Ovary (tissue), 9 donors: ENCODE data around the gene THRB. TPM values are rescaled to one million over a fixed set of nuclear protein-coding genes. Genes with fewer than 3 reads are reported as not detected.

Experiments
- DNase-seq, 5 donors: peaks; one replicate each; pipeline ENCODE4 v3.0.0-alpha.2; 2019 to 2020
- H3K27ac ChIP-seq, 2 donors: fragments of 200-600 bp; one replicate each; pipeline versions ENCODE4 v1.5.1 to v1.8.0; 2019 to 2022
- H3K27me3 ChIP-seq: fragments of 200-600 bp; one replicate; pipeline ENCODE4 v1.8.0; 2022
- H3K36me3 ChIP-seq: fragments of 200-600 bp; sonication (generic); one replicate; pipeline ENCODE4 v1.5.1; 2019
- H3K4me1 ChIP-seq: one replicate; pipeline ENCODE4 v1.8.1; 2013; ENCODE audit warnings: mild to moderate bottlenecking, moderate library complexity; ENCODE audit not compliant: insufficient read depth
- H3K4me3 ChIP-seq: fragments of 200-600 bp; sonication (generic); one replicate; pipeline ENCODE4 v1.5.1; 2017
- H3K9me3 ChIP-seq, 2 donors: fragments of 200-600 bp in 1 of 2; sonication (generic) in 1 of 2; one replicate each; pipeline versions ENCODE4 v1.5.1 to v1.8.1; 2013 to 2019; ENCODE audit warnings: mild to moderate bottlenecking in 1 of 2, moderate library complexity in 1 of 2
- EP300 ChIP-seq: sonication (generic); formaldehyde crosslinking; IDR thresholded peaks from one replicate; pipeline ENCODE4 v1.6.1; 2017; ENCODE audit warnings: antibody characterized with exemption
- POLR2A ChIP-seq: fragments of 450-650 bp; IDR thresholded peaks from one replicate; pipeline ENCODE4 v1.6.1; 2017; ENCODE audit warnings: antibody characterized with exemption, mild to moderate bottlenecking, moderate library complexity
- WGBS, 3 donors: extraction: QIAGEN DNeasy Blood & Tissue Kit in 1 of 3; methylation state at CpG; one replicate each; pipeline versions ENCODE4 v1.1.5 to v1.1.7; 2013 to 2017; 5-methylcytosine and 5-hydroxymethylcytosine counted together
- intact Hi-C, 4 donors: fragments of 100-400 bp; cut with DNase I; formaldehyde crosslinking; loops; one replicate each; pipeline versions ENCODE4 v1.11.0 to v1.15.1; 2022 to 2023
- polyA plus RNA-seq, 2 donors: library from polyadenylated mRNA; stranded (reverse); fragments of 200-250 nt in 1 of 2; fragments of 350-450 nt in 1 of 2; fragmentation: Illumina TruSeq in 1 of 2; extraction: RNeasy Lipid Tissue Mini Kit (QIAGEN cat#74804) in 1 of 2; gene quantifications; one replicate each; pipeline ENCODE4 v1.2.3, GENCODE V29; 2013 to 2014
- total RNA-seq, 7 donors: library from RNA; depleted of rRNA in 2 of 7; stranded (reverse); fragments of >200 nt in 2 of 7; fragmentation: NEBNext Ultra II Directional in 3 of 7; extraction: Animal tissue kit (Norgen Biotek cat#: 25700) in 3 of 7; gene quantifications; one replicate each; pipeline versions ENCODE4 v1.1.0 to v1.2.4, GENCODE V29; 2016 to 2023
- TF ChIP-seq, protein P1 (sequence below), 3 donors: fragments of 450-650 bp in 2 of 3; fragments of 200-600 bp in 1 of 3; IDR thresholded peaks; one replicate each; pipeline versions ENCODE4 v1.5.1 to v1.8.0; 2016 to 2022; ENCODE audit warnings: antibody characterized with exemption in 3 of 3, mild to moderate bottlenecking in 1 of 3
- donor health status: DM: no; HTN: no; CAD: no; lungs with moderate emphysema.
- donor health status: DM: no; HTN: no; CAD: no.
- donor health status: Bipolar disorder and iron deficiency.
- donor health status: DM: yes; HTN: yes; CAD: no.
- donor health status: DM: no; HTN: no; CAD: no.
- donor health status: DM: yes; HTN: yes; CAD: no.

Gene THRB
- total and polyA plus RNA-seq, 9 donors: 0.91 to 6.5 (median 3.2) TPM

- no peak for DNase-seq
- H3K9me3 ChIP-seq: no peaks in the 10 kb centered on the region
- intact Hi-C loops: no loop called here
- 58 to 61% (median 59%) methylated on average over 3 of the region's 3 CpGs for WGBS, 3 donors
- H3K4me3 ChIP-seq: no peak overlapping the region
- TF ChIP-seq, protein P1, sequence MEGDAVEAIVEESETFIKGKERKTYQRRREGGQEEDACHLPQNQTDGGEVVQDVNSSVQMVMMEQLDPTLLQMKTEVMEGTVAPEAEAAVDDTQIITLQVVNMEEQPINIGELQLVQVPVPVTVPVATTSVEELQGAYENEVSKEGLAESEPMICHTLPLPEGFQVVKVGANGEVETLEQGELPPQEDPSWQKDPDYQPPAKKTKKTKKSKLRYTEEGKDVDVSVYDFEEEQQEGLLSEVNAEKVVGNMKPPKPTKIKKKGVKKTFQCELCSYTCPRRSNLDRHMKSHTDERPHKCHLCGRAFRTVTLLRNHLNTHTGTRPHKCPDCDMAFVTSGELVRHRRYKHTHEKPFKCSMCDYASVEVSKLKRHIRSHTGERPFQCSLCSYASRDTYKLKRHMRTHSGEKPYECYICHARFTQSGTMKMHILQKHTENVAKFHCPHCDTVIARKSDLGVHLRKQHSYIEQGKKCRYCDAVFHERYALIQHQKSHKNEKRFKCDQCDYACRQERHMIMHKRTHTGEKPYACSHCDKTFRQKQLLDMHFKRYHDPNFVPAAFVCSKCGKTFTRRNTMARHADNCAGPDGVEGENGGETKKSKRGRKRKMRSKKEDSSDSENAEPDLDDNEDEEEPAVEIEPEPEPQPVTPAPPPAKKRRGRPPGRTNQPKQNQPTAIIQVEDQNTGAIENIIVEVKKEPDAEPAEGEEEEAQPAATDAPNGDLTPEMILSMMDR (IDR thresholded peaks at IDR 0.05): no peak
- no peak for TF ChIP-seq POLR2A
- TF ChIP-seq EP300: no peak
- H3K27ac ChIP-seq: no peak overlapping the region
- no peaks in the 10 kb centered on the region for H3K36me3 ChIP-seq
- H3K4me1 ChIP-seq: no peaks in the 10 kb centered on the region
- H3K27me3 ChIP-seq: no peaks in the 10 kb centered on the region
Observed at GRCh38 chr3:24407980-24408680, 86.5 kb downstream of the THRB start.

DNA sequence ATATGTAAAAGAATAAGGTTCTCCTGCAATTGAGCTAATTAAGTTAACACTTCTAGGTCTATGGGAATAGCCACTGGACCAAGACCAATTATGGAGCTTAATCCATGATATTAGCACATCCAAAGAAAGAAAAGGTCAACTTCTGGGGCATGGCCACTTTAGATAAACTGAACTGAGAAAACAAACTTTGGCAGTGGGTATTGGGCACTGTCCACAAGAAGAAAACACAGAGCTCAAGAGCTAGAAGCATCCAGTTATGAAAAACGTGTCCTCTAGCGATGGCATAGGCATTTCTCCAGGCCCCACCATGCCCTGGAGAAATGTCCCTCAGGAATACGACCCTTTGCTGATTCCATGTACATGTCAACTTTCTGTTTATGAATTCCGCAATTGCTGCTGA lies 87.8 kb downstream of the THRB start:
- DNase-seq: no peak

GRCh38 chr3:24405057-24405456 lies 89.6 kb downstream of the THRB start:
- Histone ChIP-seq H3K4me1 (peaks cover 2% of the 10 kb centered on the region), H3K36me3 (no peaks in the 10 kb centered on the region), H3K4me3 (no peak overlapping the region), H3K27me3 (no peaks in the 10 kb centered on the region), H3K9me3 (no peaks in the 10 kb centered on the region), H3K27ac (no peak overlapping the region)
- intact Hi-C loops: no loop called here
- DNase-seq: no peak
- TF ChIP-seq EP300 (no peak), POLR2A (no peak)
- TF ChIP-seq, protein P1 (IDR thresholded peaks at IDR 0.05): no peak
- 94 to 98% (median 97%) methylated on average over 4 of the region's 4 CpGs for WGBS, 3 donors

More for the DNA sequence above, 87.8 kb downstream of the THRB start:
- intact Hi-C loops: no loop called here
- TF ChIP-seq POLR2A: no peak
- TF ChIP-seq EP300: no peak
- Histone ChIP-seq H3K27ac (no peak overlapping the region), H3K9me3 (no peaks in the 10 kb centered on the region), H3K27me3 (no peaks in the 10 kb centered on the region), H3K4me1 (peaks cover 1% of the 10 kb centered on the region), H3K36me3 (no peaks in the 10 kb centered on the region), H3K4me3 (no peak overlapping the region)
- WGBS, 3 donors: 93 to 96% (median 94%) methylated on average over 4 of the region's 4 CpGs

GRCh38 chr3:24401811-24402185 lies 92.9 kb downstream of the THRB start:
- Histone ChIP-seq H3K9me3 (no peaks in the 10 kb centered on the region), H3K36me3 (no peaks in the 10 kb centered on the region), H3K27me3 (no peaks in the 10 kb centered on the region), H3K4me1 (peaks cover 2% of the 10 kb centered on the region), H3K4me3 (no peak overlapping the region), H3K27ac (no peak overlapping the region)
- WGBS, 3 donors: 34 to 47% (median 40%) methylated on average over 2 of the region's 2 CpGs
- TF ChIP-seq EP300 (no peak), POLR2A (no peak)
- TF ChIP-seq, protein P1 (IDR thresholded peaks at IDR 0.05): no peak
- intact Hi-C loops: no loop called here
- DNase-seq: no peak

DNA sequence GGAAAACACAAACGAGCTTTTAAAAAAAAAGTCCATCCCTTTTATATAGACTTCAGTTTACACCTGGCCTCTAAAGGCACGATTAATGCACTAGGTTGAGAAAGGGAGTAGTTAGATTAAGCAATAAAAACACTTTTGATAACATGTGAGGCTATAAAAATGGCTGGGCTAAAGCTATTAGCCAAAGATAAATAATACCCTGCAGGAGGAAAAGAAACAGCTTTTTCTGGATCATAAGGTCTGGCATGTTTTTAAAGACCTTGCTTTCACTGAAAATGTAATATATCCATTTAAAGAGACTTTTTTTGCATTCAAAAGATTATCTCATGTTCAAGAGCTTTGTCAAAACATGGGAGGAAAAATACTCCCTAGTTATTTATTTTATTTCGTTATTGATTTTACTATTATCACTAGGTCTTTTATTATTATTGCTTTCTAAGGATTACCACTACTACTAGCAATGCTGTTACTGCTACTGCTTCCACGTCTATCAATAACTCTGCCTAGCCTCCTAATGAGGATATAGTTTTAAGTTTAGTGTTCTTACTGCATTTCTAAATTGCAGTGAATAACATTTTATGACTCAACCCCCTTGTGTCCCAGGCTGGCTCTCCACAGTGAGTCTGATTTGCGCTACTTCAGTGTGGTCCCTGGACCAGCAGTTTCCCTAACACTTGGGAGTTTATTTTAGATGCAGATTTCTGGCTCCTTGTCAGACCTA lies 93.4 kb downstream of the THRB start:
- no peak overlapping the region for H3K4me3 ChIP-seq
- TF ChIP-seq EP300 (no peak), POLR2A (no peak)
- TF ChIP-seq, protein P1 (IDR thresholded peaks at IDR 0.05): no peak
- intact Hi-C loops: no loop called here
- H3K9me3 ChIP-seq: no peaks in the 10 kb centered on the region
- H3K27me3 ChIP-seq: no peaks in the 10 kb centered on the region
- DNase-seq: no peak
- peaks cover 2% of the 10 kb centered on the region for H3K4me1 ChIP-seq
- H3K27ac ChIP-seq: no peak overlapping the region
- H3K36me3 ChIP-seq: no peaks in the 10 kb centered on the region
- WGBS, 3 donors: 7 to 12% (median 11%) methylated on average over 5 of the region's 5 CpGs
